Thyroid gland (tissue), 4 donors: Measurements from ENCODE around the gene ABCA3.

Source experiments
- POLR2A ChIP-seq, 2 donors: fragments of 450-650 bp; IDR thresholded peaks; one replicate each; pipeline ENCODE4 v1.6.1; 2017; ENCODE audit warnings: antibody characterized with exemption in 2 of 2, mild to moderate bottlenecking in 2 of 2, moderate library complexity in 1 of 2
- TF ChIP-seq, protein P1 (sequence below), 6 experiments: fragments of 200-600 bp in 3 of 6; fragments of 450-650 bp in 3 of 6; sonication (generic) in 3 of 6; IDR thresholded peaks; one replicate each; pipeline ENCODE4 v1.5.1; 2016 to 2019; ENCODE audit warnings: antibody characterized with exemption in 6 of 6, mild to moderate bottlenecking in 2 of 6, inconsistent platforms in 1 of 6, moderate library complexity in 1 of 6

DNA sequence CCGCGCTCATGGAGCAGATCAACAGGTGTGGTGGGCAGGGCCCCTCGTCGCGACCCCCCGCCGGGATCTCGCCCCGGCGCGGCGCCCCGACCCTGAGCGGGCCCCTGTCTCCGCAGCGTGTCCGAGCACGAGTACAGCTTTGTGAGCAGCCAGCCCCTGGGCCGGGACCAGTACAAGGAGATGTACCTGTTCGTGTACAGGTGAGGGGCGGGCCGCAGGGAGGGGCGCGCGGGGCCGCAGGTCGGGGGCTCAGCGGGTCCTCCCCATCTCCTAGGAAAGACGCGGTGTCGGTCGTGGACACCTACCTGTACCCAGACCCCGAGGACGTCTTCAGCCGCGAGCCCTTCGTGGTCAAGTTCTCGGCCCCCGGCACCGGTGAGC lies 103.4 kb downstream of the ABCA3 start:
- no peak for TF ChIP-seq POLR2A (IDR thresholded peaks at IDR 0.05)
- TF ChIP-seq, protein P1, sequence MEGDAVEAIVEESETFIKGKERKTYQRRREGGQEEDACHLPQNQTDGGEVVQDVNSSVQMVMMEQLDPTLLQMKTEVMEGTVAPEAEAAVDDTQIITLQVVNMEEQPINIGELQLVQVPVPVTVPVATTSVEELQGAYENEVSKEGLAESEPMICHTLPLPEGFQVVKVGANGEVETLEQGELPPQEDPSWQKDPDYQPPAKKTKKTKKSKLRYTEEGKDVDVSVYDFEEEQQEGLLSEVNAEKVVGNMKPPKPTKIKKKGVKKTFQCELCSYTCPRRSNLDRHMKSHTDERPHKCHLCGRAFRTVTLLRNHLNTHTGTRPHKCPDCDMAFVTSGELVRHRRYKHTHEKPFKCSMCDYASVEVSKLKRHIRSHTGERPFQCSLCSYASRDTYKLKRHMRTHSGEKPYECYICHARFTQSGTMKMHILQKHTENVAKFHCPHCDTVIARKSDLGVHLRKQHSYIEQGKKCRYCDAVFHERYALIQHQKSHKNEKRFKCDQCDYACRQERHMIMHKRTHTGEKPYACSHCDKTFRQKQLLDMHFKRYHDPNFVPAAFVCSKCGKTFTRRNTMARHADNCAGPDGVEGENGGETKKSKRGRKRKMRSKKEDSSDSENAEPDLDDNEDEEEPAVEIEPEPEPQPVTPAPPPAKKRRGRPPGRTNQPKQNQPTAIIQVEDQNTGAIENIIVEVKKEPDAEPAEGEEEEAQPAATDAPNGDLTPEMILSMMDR (IDR thresholded peaks at IDR 0.05): no peak
